CD4-positive, alpha-beta memory T cell (primary cell): Measurements from ENCODE around the gene TSEN15. TPM values are rescaled to one million over a fixed set of nuclear protein-coding genes. Genes with fewer than 3 reads are reported as not detected.
A peak's percentile ranks its signal among the peaks of the same experiment; 100 is the strongest.

ENCODE experiments used
- CTCF ChIA-PET: fragments of 350-600 bp; sonication (Branson Sonifier 250); formaldehyde crosslinking; loops from one replicate; lab custom pipeline; 2021; ENCODE audit warnings: inconsistent platforms; ENCODE audit not compliant: partially characterized antibody; lab: Charles Lee
- POLR2A ChIA-PET: fragments of 350-600 bp; sonication (Branson Sonifier 250); formaldehyde crosslinking; loops from one replicate; lab custom pipeline; 2021; ENCODE audit not compliant: partially characterized antibody; lab: Charles Lee
- DNase-seq, 5 donors: peaks; one replicate each; pipeline versions ENCODE4 v3.0.0 to v3.0.0-alpha.2; 2020 to 2022; ENCODE audit warnings: mixed read lengths in 1 of 5
- H3K27ac ChIP-seq: one replicate; pipeline ENCODE4 v1.7.0; 2013; ENCODE audit warnings: low read depth, low read length
- H3K27me3 ChIP-seq: 2 replicates; pipeline ENCODE4 v1.7.0; 2013; ENCODE audit warnings: mild to moderate bottlenecking, low read length, moderate library complexity; ENCODE audit not compliant: insufficient read depth
- H3K36me3 ChIP-seq: 2 replicates; pipeline ENCODE4 v1.7.0; 2013; ENCODE audit warnings: mild to moderate bottlenecking, low read length, moderate library complexity; ENCODE audit not compliant: insufficient read depth
- H3K4me1 ChIP-seq: 2 replicates; pipeline ENCODE4 v1.7.0; 2013; ENCODE audit warnings: mild to moderate bottlenecking, low read length, moderate library complexity; ENCODE audit not compliant: insufficient read depth
- H3K4me3 ChIP-seq, 2 donors: one replicate each; pipeline ENCODE4 v1.7.0; 2013; ENCODE audit warnings: low read length in 2 of 2, mild to moderate bottlenecking in 1 of 2
- H3K9me3 ChIP-seq, 2 donors: one replicate each; pipeline ENCODE4 v1.7.0; 2013; ENCODE audit warnings: low read length in 2 of 2, control low read depth in 1 of 2; ENCODE audit not compliant: control insufficient read depth in 1 of 2
- H3K27ac Mint-ChIP-seq, 7 donors: one replicate each; pipeline ENCODE4 v1.8.0; 2020 to 2021; ENCODE audit warnings: mixed read lengths in 7 of 7, mild to moderate bottlenecking in 6 of 7, inconsistent platforms in 3 of 7, moderate library complexity in 3 of 7
- H3K27me3 Mint-ChIP-seq, 2 donors: one replicate each; pipeline ENCODE4 v1.8.0; 2020 to 2021; ENCODE audit warnings: mixed read lengths in 2 of 2
- H3K36me3 Mint-ChIP-seq, 2 donors: one replicate each; pipeline ENCODE4 v1.8.0; 2020 to 2021; ENCODE audit warnings: mixed read lengths in 2 of 2, inconsistent platforms in 1 of 2, mild to moderate bottlenecking in 1 of 2
- H3K4me1 Mint-ChIP-seq, 4 donors: one replicate each; pipeline ENCODE4 v1.8.0; 2020 to 2021; ENCODE audit warnings: mixed read lengths in 4 of 4, mild to moderate bottlenecking in 1 of 4
- H3K4me3 Mint-ChIP-seq, 8 donors: one replicate each; pipeline ENCODE4 v1.8.0; 2020 to 2021; ENCODE audit warnings: mixed read lengths in 8 of 8, mild to moderate bottlenecking in 7 of 8, moderate library complexity in 6 of 8, inconsistent platforms in 3 of 8
- H3K9me3 Mint-ChIP-seq, 8 donors: one replicate each; pipeline ENCODE4 v1.8.0; 2020 to 2021; ENCODE audit warnings: mixed read lengths in 8 of 8, mild to moderate bottlenecking in 5 of 8, inconsistent platforms in 3 of 8, moderate library complexity in 1 of 8
- intact Hi-C: fragments of 100-400 bp; cut with micrococcal nuclease; formaldehyde crosslinking; loops from one replicate; pipeline ENCODE4 v1.15.1; 2023
- polyA plus RNA-seq, 2 donors: library from polyadenylated mRNA; unstranded; fragments of 300-500 nt; fragmentation: Illumina TruSeq; gene quantifications; one replicate each; pipeline ENCODE4 v1.2.3, GENCODE V29; 2021
- total RNA-seq, 2 experiments: library from RNA; stranded (reverse); gene quantifications; one replicate each; pipeline ENCODE4 v1.2.3, GENCODE V29; 2021

The TSEN15 gene
- total and polyA plus RNA-seq, 4 experiments from 2014 or later, result 34.0 to 74.7 (median 47.7) TPM

DNA sequence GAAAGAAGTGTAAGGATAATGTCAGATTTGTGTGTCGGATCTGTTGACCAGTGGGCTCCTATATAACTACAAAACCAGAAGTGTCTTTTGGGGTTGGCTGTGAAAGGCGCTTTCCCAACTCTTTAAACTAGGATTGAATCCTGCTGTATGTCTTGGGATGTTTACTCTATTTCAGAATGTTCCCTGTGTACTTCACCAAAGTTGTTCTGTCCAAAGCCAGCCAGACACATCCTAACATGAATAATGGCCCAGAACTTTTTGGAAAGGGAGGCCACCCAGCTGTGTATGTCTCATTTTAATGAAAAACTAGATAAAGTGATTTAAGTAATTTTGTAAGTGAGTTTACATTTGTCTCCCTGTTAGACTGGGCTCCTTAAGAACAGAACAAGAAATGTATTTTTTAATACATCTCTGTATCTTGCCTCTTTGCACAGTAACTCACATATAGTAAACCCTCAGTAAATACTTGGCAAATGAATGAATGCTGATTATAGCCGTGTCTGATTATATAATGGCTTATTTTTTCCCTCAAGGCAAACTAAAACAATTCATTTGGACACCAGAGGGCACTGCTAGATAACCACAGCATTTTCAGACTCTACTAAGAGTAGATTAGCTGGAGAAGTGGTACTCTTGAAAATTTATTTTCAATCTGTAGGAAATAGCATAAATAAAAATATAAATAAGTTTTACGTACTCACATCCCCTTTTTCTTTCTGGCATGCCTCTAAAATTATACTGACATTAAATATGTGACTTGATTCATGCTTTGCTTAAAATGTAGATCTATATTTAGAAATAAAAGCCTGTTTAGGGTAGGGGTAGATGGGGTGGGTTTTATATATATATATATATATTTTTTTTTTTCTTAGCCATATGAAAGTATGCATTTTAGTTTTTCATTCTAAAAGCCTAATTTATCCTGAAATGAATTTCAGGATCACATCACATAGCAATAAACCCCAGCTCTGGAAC, 23.8 kb downstream of the TSEN15 start:
- no peaks in the 10 kb centered on the region for H3K9me3 Mint-ChIP-seq
- Histone ChIP-seq H3K27me3 (no peaks in the 10 kb centered on the region), H3K36me3 (no peaks in the 10 kb centered on the region), H3K9me3 (no peaks in the 10 kb centered on the region), H3K4me1 (no peaks in the 10 kb centered on the region), H3K27ac (no peak overlapping the region), H3K4me3 (no peak overlapping the region)
- ChIA-PET CTCF (interaction anchor here (0.7 to 2.4 kb wide), 5 partner anchors 9 to 589 kb away, joined by 3 to 15 read pairs (median 3); partner anchors contain the start of gene TSEN15), POLR2A (no interaction called here)
- intact Hi-C loops, result loop anchor here (1.0 to 10.0 kb wide), 3 partner anchors 147 to 1092 kb away; no protein-coding TSS in a partner anchor
- H3K4me1 Mint-ChIP-seq, result no peaks in the 10 kb centered on the region
- H3K36me3 Mint-ChIP-seq, result peaks cover 20 to 21% of the 10 kb centered on the region in 2 donors
- peak in 4 of 5 donors; percentile 10 to 29 (median 26) for DNase-seq
- H3K27me3 Mint-ChIP-seq, result no peaks in the 10 kb centered on the region
- peak overlapping the region in 2 of 7 donors; percentile 30 to 46 for H3K27ac Mint-ChIP-seq
- no peak overlapping the region for H3K4me3 Mint-ChIP-seq

DNA sequence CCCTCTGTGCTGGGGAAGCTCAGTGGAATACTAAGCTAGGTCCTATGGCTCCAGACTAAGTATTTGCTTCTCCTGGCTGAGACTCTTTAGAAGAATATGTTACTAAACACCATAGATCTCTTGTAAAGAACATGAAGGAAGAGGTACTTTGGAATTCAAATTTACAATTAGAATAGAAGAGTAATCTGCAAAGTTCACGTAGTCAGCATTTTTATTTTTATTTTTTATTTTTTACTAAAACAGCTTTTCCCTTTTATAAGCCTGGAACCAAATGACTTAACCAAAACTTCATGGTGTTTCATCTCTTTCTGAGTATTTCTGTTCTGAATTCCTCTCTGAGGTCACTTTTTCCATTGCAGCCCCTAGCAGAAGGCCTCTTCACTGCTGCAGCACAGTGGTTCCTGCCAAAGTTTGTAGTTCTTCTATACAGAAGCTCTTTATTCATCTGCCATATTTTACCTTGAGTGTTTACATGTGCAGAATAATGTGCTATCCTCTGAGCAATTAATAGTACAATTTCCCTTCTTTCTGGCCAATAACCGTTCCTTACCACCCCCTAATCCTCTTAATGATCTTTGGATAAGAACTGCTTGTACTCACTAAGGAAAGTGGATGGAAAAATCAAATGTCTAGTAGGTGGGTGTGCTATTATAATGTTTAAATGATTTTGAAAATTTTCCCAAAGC, 27.2 kb downstream of the TSEN15 start:
- H3K27ac Mint-ChIP-seq, result no peak overlapping the region
- Histone ChIP-seq H3K9me3 (no peaks in the 10 kb centered on the region), H3K27ac (no peak overlapping the region), H3K36me3 (no peaks in the 10 kb centered on the region), H3K4me3 (no peak overlapping the region), H3K4me1 (no peaks in the 10 kb centered on the region), H3K27me3 (no peaks in the 10 kb centered on the region)
- no peaks in the 10 kb centered on the region for H3K9me3 Mint-ChIP-seq
- H3K27me3 Mint-ChIP-seq, result no peaks in the 10 kb centered on the region
- DNase-seq, result no peak
- CTCF ChIA-PET, result interaction anchor here (0.7 to 1.4 kb wide), 3 partner anchors 10 to 423 kb away, joined by 3 read pairs; no protein-coding TSS in a partner anchor
- H3K4me3 Mint-ChIP-seq, result no peak overlapping the region
- no peaks in the 10 kb centered on the region for H3K4me1 Mint-ChIP-seq
- H3K36me3 Mint-ChIP-seq, result peaks cover 8 to 11% of the 10 kb centered on the region in 2 donors
- POLR2A ChIA-PET, result no interaction called here
- intact Hi-C loops, result loop anchor here (5.0 to 10.0 kb wide), 2 partner anchors 616 to 1089 kb away; no protein-coding TSS in a partner anchor

DNA sequence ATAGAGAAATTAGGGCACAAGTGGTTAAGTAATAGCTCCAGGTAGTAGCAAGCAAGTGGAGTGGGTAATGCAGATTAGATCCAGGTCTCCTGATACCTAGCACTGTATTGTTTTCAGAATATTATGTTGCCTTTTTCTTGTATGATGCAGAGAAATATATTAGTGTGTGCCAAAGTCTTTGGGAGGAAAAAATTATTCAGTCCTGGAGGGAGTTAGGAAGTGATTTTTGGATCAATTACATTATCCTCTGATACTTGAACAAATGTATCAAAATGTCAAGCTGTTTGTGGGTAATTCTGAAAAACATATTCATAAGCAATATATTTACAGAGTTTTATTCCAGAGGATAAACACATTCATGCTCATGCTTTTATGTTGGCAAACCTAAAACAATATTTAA, 28.8 kb downstream of the TSEN15 start:
- Mint-ChIP-seq H3K9me3 (no peaks in the 10 kb centered on the region), H3K27ac (no peak overlapping the region), H3K36me3 (peaks cover 3 to 20% of the 10 kb centered on the region in 2 donors), H3K4me1 (no peaks in the 10 kb centered on the region), H3K4me3 (no peak overlapping the region), H3K27me3 (no peaks in the 10 kb centered on the region)
- intact Hi-C loops, result no loop called here
- POLR2A ChIA-PET, result no interaction called here
- CTCF ChIA-PET, result no interaction called here
- DNase-seq, result no peak
- no peaks in the 10 kb centered on the region for H3K36me3 ChIP-seq
- no peaks in the 10 kb centered on the region for H3K9me3 ChIP-seq
- no peak overlapping the region for H3K27ac ChIP-seq
- no peak overlapping the region for H3K4me3 ChIP-seq
- no peaks in the 10 kb centered on the region for H3K4me1 ChIP-seq
- H3K27me3 ChIP-seq, result no peaks in the 10 kb centered on the region

DNA sequence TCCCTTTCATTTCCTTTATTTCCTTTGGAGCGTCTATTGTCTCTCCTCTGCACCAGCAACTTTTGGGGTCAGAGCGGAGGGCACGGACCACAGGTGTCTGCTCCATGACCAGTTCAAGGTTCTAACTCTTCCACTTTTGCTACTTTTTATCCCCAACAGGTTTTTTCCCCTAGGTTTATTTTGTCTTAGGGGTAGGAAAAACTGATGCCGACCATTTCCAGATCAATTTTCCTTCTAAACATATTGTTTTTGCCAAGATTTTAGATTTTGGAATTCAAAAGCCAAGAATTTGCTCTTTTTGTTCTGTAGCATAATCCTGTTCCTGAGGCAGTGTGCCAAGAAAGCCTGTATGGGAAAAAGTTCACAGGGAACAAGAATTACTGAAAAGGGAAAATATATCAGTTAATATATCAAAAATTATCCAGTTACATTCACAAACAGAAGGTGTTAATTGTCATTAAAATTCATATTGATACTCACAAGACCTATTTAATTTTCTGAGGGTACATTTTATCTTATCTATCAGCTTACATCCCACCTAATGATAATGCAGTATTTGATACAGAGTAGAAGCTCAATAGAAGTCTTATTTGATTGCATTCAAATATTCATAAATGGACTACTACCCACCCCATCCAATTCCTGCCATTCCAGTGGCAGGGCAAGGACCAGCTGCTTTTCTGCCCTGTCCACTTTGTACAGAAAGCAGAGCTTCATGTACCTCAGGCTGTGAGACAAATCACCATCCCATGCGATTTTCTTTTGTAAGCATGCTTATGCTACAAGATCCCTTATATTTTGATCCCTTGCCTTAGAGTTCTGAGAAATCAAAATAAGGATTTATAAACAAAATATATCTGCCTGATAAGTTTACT, 31.2 kb downstream of the TSEN15 start:
- intact Hi-C loops, result no loop called here
- no peak overlapping the region for H3K4me3 ChIP-seq
- no peaks in the 10 kb centered on the region for H3K9me3 Mint-ChIP-seq
- no peak overlapping the region for H3K4me3 Mint-ChIP-seq
- H3K27ac ChIP-seq, result no peak overlapping the region
- H3K36me3 ChIP-seq, result no peaks in the 10 kb centered on the region
- ChIA-PET CTCF (interaction anchor here (1.5 kb wide), 1 partner anchor 7 kb away, joined by 3 read pairs; no protein-coding TSS in a partner anchor), POLR2A (no interaction called here)
- DNase-seq, result no peak
- peaks cover 0 to 29% of the 10 kb centered on the region in 2 donors for H3K36me3 Mint-ChIP-seq
- H3K9me3 ChIP-seq, result no peaks in the 10 kb centered on the region
- no peaks in the 10 kb centered on the region for H3K27me3 ChIP-seq
- no peaks in the 10 kb centered on the region for H3K27me3 Mint-ChIP-seq
- no peaks in the 10 kb centered on the region for H3K4me1 Mint-ChIP-seq
- H3K27ac Mint-ChIP-seq, result no peak overlapping the region
- no peaks in the 10 kb centered on the region for H3K4me1 ChIP-seq

DNA sequence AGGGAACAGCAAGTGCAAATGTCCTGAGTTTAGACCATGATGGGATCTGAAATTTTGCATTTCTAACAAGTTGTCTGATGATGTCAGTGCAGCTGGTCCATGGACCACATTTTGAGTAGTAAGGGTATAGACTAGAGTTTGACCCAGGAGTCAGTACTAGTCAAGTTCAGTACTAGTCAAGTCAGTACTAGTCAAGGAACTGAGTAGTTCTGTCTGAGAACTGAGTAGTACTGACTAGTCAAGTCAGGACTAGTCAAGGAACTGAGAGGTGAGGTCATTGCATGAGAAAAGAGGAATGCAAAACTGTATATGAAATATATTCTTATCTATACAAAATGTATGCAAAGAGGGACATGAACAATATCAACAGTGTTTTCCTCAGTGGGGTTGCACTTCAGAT, 34.1 kb downstream of the TSEN15 start:
- H3K9me3 ChIP-seq, result no peaks in the 10 kb centered on the region
- H3K27ac ChIP-seq, result no peak overlapping the region
- intact Hi-C loops, result no loop called here
- H3K4me3 Mint-ChIP-seq, result no peak overlapping the region
- H3K27me3 Mint-ChIP-seq, result no peaks in the 10 kb centered on the region
- H3K4me1 ChIP-seq, result no peaks in the 10 kb centered on the region
- H3K9me3 Mint-ChIP-seq, result no peaks in the 10 kb centered on the region
- peaks cover 0 to 29% of the 10 kb centered on the region in 2 donors for H3K36me3 Mint-ChIP-seq
- H3K27me3 ChIP-seq, result no peaks in the 10 kb centered on the region
- no peaks in the 10 kb centered on the region for H3K4me1 Mint-ChIP-seq
- POLR2A ChIA-PET, result no interaction called here
- DNase-seq, result no peak
- CTCF ChIA-PET, result no interaction called here
- H3K27ac Mint-ChIP-seq, result no peak overlapping the region
- H3K4me3 ChIP-seq, result no peak overlapping the region
- no peaks in the 10 kb centered on the region for H3K36me3 ChIP-seq

DNA sequence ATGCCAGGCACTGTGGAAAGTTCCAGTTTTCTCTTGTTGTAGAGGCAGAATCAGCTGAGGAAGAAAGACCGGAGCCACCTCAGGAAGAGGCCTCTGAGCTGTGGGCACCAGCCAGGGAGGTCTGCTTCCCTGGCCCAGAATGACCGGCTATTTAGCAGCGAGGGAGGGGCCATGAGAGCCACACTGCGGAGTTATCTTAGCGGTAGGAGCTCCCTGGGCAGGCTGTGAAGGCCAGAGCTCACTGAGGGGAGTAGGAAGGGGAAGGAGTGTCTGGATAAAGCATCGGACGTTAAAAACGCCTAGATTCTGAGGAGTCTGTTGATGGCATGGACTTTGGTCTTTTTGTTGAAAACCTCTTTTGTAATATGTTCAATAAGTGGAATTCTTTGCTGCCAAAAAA, 36.5 kb downstream of the TSEN15 start:
- intact Hi-C loops, result no loop called here

More for the DNA sequence above, 36.5 kb downstream of the TSEN15 start:
- ChIA-PET POLR2A (no interaction called here), CTCF (interaction anchor here (1.6 kb wide), 1 partner anchor 11 kb away, joined by 5 read pairs; no protein-coding TSS in a partner anchor)
- Mint-ChIP-seq H3K4me1 (no peaks in the 10 kb centered on the region), H3K9me3 (no peaks in the 10 kb centered on the region), H3K36me3 (peaks cover 2 to 38% of the 10 kb centered on the region in 2 donors), H3K27ac (no peak overlapping the region), H3K27me3 (no peaks in the 10 kb centered on the region), H3K4me3 (no peak overlapping the region)
- H3K4me1 ChIP-seq, result no peaks in the 10 kb centered on the region
- H3K4me3 ChIP-seq, result no peak overlapping the region
- H3K36me3 ChIP-seq, result no peaks in the 10 kb centered on the region
- no peak overlapping the region for H3K27ac ChIP-seq
- no peaks in the 10 kb centered on the region for H3K9me3 ChIP-seq
- no peak for DNase-seq
- no peaks in the 10 kb centered on the region for H3K27me3 ChIP-seq
